ENCODE data around the gene TNPO1. TPM values are rescaled to one million over a fixed set of nuclear protein-coding genes. Genes with fewer than 3 reads are reported as not detected.

The TNPO1 gene
- total and polyA plus RNA-seq, 2 of the 8 experiments (the other 6 are each of a cell fraction or from before 2014, with no cell fraction given) = 38.5 to 211 TPM

DNA sequence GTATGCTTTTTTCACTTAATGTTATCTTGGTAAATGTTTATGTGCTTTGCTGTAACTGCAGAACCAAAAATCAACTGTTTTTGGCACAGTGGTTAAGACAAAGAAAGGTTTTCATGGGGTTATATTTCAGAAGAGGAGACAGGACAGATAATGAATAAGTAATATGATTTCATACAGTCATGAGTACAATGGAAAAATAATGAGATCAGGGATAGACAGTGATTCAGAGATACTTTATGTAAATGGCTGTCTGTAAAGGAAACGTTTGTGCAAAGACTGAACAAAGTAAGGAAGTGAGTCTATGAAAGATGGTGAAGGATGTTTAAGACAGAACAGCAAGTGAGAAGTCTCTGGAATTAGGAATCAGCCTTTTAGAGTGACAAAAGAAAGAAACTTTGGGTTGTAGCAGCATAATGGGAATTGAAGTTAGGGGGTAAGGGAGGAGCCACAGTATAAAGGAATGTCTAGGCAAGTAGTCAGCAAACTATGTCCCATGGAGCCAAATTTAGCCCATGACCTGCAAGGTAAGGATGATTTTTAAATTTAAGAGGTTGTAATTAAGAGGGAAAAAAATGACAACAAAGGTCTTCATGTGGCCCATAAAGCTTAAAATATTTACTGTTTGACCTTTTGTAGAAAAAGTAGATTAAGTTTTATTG is 55.0 kb downstream of the TNPO1 start (continued):
- TF ChIP-seq CHD7 (IDR thresholded peaks at IDR 0.05; ENCODE audit: insufficient replicate concordance, low read length) = no peak
- TF ChIP-seq BRCA1 (IDR thresholded peaks at IDR 0.05; ENCODE audit: low read depth, low read length) = no peak

Measured in H1 (cell line).